CD4-positive, alpha-beta T cell (primary cell): ENCODE data around the gene MPRIP. TPM values are rescaled to one million over a fixed set of nuclear protein-coding genes. Genes with fewer than 3 reads are reported as not detected.

Experiments
- ATAC-seq: fragments of 200-7000 bp; cut with Tn5 transposase; one replicate; pipeline ENCODE4 v1.10.0; 2022; ENCODE audit warnings: mild to moderate bottlenecking; ENCODE audit not compliant: poor library complexity
- CTCF ChIA-PET: fragments of 350-600 bp; sonication (Branson Sonifier 250); formaldehyde crosslinking; loops from one replicate; lab custom pipeline; 2021; ENCODE audit warnings: antibody characterized with exemption, inconsistent platforms; lab: Charles Lee
- POLR2A ChIA-PET: fragments of 350-600 bp; sonication (Branson Sonifier 250); formaldehyde crosslinking; loops from one replicate; lab custom pipeline; 2021; ENCODE audit warnings: antibody characterized with exemption, inconsistent platforms; lab: Charles Lee
- DNase-seq, 14 experiments: peaks; one replicate each; pipeline ENCODE4 v3.0.0-alpha.2; 2013 to 2020; ENCODE audit warnings: mixed read lengths in 2 of 14
- H3K27ac ChIP-seq, 2 donors: one replicate each; pipeline versions ENCODE4 v1.5.1 to v1.7.0; 2013; ENCODE audit warnings: low read length in 2 of 2, low read depth in 1 of 2, mild to moderate bottlenecking in 1 of 2
- H3K27me3 ChIP-seq, 2 experiments: 1 replicate in 1 of 2; 2 replicates in 1 of 2; pipeline versions ENCODE4 v1.6.1 to v1.7.0; 2013; ENCODE audit warnings: low read length in 2 of 2, control low read depth in 1 of 2, mild to moderate bottlenecking in 1 of 2, moderate library complexity in 1 of 2; ENCODE audit not compliant: insufficient read depth in 2 of 2, control insufficient read depth in 1 of 2
- H3K36me3 ChIP-seq: one replicate; pipeline ENCODE4 v1.6.1; 2013; ENCODE audit warnings: low read length, control low read depth; ENCODE audit not compliant: insufficient read depth
- H3K4me1 ChIP-seq: one replicate; pipeline ENCODE4 v1.6.1; 2013; ENCODE audit warnings: low read length, control low read depth; ENCODE audit not compliant: insufficient read depth
- H3K4me3 ChIP-seq: one replicate; pipeline ENCODE4 v1.5.1; 2013; ENCODE audit warnings: mild to moderate bottlenecking, low read length, moderate library complexity
- H3K9me3 ChIP-seq, 2 experiments: 1 replicate in 1 of 2; 2 replicates in 1 of 2; pipeline versions ENCODE4 v1.6.1 to v1.7.0; 2013; ENCODE audit warnings: low read length in 2 of 2, mild to moderate bottlenecking in 2 of 2, control low read depth in 1 of 2, moderate library complexity in 1 of 2; ENCODE audit not compliant: control insufficient read depth in 1 of 2, insufficient read depth in 1 of 2
- H3K27ac Mint-ChIP-seq: one replicate; pipeline ENCODE4 v1.8.0; 2020; ENCODE audit warnings: mixed read lengths
- H3K27me3 Mint-ChIP-seq: one replicate; pipeline ENCODE4 v1.8.0; 2021; ENCODE audit warnings: mixed read lengths
- H3K36me3 Mint-ChIP-seq: one replicate; pipeline ENCODE4 v1.8.0; 2021; ENCODE audit warnings: low read depth, mixed read lengths
- H3K4me1 Mint-ChIP-seq: one replicate; pipeline ENCODE4 v1.8.0; 2021; ENCODE audit warnings: low read depth, mixed read lengths
- H3K4me3 Mint-ChIP-seq: one replicate; pipeline ENCODE4 v1.8.0; 2020; ENCODE audit warnings: mild to moderate bottlenecking, mixed read lengths
- H3K9me3 Mint-ChIP-seq: one replicate; pipeline ENCODE4 v1.8.0; 2020; ENCODE audit warnings: mixed read lengths
- intact Hi-C, 2 experiments: fragments of 100-400 bp; cut with DNase I in 1 of 2; cut with micrococcal nuclease in 1 of 2; formaldehyde crosslinking; loops; one replicate each; pipeline versions ENCODE4 v1.15.1 to v1.9.0; 2023 to 2025; cut with DNase I, micrococcal nuclease
- total RNA-seq, 174 experiments: library from RNA in 2 of 174; stranded (reverse) in 2 of 174; gene quantifications; one replicate each; pipeline ENCODE4 v1.2.3 and lab custom pipeline; 2021 to 2026
- TF ChIP-seq, protein P1 (sequence below): fragments of 200-600 bp; IDR thresholded peaks from one replicate; pipeline ENCODE4 v1.8.0; 2022; ENCODE audit warnings: antibody characterized with exemption, mild to moderate bottlenecking

The MPRIP gene
- total RNA-seq, 2 experiments from 2014 or later, result 176 to 188 TPM

DNA sequence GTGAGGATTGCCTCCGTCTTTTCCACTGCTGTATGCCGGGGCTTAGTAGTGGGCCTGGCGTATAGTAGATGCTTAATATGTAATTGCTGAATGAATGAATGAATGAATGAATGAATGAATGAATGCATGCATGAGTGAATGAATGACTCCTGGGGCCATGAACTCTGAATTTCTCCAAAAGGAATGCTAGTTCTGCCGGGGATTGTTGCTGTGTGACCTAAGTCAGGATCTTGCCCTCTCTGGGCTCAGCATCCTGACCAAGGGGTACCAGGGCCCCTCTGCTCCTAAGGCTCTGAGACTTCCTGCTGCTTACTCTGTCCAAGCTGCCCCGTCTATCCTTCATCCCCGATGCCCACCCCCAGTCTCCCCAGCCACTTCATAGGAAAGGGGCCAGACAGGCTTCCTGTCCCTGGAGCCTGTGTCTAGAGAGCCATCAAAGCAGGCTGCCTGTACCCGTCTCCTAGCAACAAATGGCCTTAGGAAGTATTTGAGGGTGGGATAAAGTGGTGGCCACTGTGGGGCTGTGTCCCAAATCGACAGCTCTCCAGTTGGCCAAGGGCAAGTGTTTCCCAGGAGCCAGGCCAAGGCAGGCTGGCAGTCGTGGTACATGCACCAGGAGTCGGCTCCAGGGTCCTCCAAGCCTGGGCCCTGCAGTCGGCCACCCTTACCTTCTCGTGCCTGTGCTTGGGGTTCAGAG, 11.6 kb upstream of the MPRIP start:
- ATAC-seq (no peak), DNase-seq (no peak)
- no peak overlapping the region for H3K4me3 Mint-ChIP-seq
- no peaks in the 10 kb centered on the region for H3K4me1 ChIP-seq
- no peak overlapping the region for H3K4me3 ChIP-seq
- no peaks in the 10 kb centered on the region for H3K36me3 Mint-ChIP-seq
- no peaks in the 10 kb centered on the region for H3K27me3 Mint-ChIP-seq
- ChIA-PET CTCF (no interaction called here), POLR2A (no interaction called here)
- H3K9me3 ChIP-seq, result no peaks in the 10 kb centered on the region
- intact Hi-C loops, result no loop called here
- TF ChIP-seq, protein P1, sequence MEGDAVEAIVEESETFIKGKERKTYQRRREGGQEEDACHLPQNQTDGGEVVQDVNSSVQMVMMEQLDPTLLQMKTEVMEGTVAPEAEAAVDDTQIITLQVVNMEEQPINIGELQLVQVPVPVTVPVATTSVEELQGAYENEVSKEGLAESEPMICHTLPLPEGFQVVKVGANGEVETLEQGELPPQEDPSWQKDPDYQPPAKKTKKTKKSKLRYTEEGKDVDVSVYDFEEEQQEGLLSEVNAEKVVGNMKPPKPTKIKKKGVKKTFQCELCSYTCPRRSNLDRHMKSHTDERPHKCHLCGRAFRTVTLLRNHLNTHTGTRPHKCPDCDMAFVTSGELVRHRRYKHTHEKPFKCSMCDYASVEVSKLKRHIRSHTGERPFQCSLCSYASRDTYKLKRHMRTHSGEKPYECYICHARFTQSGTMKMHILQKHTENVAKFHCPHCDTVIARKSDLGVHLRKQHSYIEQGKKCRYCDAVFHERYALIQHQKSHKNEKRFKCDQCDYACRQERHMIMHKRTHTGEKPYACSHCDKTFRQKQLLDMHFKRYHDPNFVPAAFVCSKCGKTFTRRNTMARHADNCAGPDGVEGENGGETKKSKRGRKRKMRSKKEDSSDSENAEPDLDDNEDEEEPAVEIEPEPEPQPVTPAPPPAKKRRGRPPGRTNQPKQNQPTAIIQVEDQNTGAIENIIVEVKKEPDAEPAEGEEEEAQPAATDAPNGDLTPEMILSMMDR, result no peak
- H3K4me1 Mint-ChIP-seq, result no peaks in the 10 kb centered on the region
- no peak overlapping the region for H3K27ac Mint-ChIP-seq
- no peaks in the 10 kb centered on the region for H3K36me3 ChIP-seq
- H3K9me3 Mint-ChIP-seq, result no peaks in the 10 kb centered on the region
- H3K27me3 ChIP-seq, result no peaks in the 10 kb centered on the region
- H3K27ac ChIP-seq, result no peak overlapping the region

DNA sequence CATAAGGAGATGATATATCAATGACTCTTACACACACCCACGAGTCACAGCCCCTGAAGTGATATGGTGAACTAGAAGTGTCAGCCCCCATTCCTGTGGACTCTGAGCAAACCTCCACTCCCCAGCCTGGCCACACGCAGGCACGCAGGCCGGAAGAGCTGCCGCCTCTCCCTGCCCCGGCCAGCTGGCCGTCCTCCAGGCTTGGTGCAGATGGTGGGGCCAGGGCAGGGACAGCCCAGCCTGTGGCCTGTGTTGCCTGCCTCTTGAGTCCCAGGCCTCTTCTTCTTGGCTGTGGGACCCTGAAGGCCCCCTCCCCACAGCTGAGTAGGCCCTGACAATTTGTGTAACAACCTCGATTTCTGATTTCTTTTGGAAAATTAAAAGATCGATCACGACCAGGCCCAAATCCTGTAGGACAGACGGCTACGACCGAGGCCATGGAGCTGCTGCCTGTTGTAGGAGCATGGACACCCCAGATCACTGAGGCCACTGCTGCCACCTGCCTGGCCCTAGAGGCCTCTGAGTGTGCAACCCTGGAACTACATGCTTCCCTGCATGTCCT, 10.0 kb upstream of the MPRIP start:
- H3K36me3 Mint-ChIP-seq, result no peaks in the 10 kb centered on the region

DNA sequence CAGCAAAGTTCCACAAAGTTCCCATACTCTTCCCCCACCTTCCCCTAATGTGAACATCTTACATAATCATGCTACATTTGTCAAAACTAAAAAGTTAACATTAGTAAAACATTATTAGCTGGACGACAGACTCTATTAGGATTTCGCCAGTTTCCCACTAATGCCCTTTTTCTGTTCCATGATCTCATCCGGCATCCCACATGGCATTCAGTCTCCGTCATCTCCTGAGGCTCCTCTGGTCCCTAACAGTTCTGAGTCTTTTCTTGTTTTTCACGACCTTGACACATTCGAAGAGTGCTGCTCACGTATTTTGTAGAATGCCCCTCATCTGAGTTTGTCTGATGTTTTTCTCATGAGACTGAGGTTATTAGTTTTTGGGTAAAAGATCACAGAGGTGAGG, 8.8 kb upstream of the MPRIP start:
- H3K9me3 Mint-ChIP-seq, result no peaks in the 10 kb centered on the region
- intact Hi-C loops, result no loop called here
- CTCF ChIA-PET, result no interaction called here
- Histone ChIP-seq H3K27me3 (no peaks in the 10 kb centered on the region), H3K4me3 (no peak overlapping the region), H3K9me3 (no peaks in the 10 kb centered on the region), H3K36me3 (no peaks in the 10 kb centered on the region), H3K4me1 (no peaks in the 10 kb centered on the region), H3K27ac (no peak overlapping the region)
- TF ChIP-seq, protein P1, result no peak
- no peak overlapping the region for H3K27ac Mint-ChIP-seq
- no peaks in the 10 kb centered on the region for H3K4me1 Mint-ChIP-seq
- POLR2A ChIA-PET, result no interaction called here
- no peaks in the 10 kb centered on the region for H3K36me3 Mint-ChIP-seq
- no peak overlapping the region for H3K4me3 Mint-ChIP-seq
- DNase-seq (no peak), ATAC-seq (no peak)
- H3K27me3 Mint-ChIP-seq, result no peaks in the 10 kb centered on the region

More for the DNA sequence above, 10.0 kb upstream of the MPRIP start:
- Mint-ChIP-seq H3K27ac (no peak overlapping the region), H3K27me3 (no peaks in the 10 kb centered on the region), H3K9me3 (no peaks in the 10 kb centered on the region), H3K4me1 (no peaks in the 10 kb centered on the region), H3K4me3 (no peak overlapping the region)
- POLR2A ChIA-PET, result no interaction called here
- no peaks in the 10 kb centered on the region for H3K36me3 ChIP-seq
- ATAC-seq, result no peak
- CTCF ChIA-PET, result no interaction called here
- H3K9me3 ChIP-seq, result no peaks in the 10 kb centered on the region
- no peak overlapping the region for H3K27ac ChIP-seq
- no peak overlapping the region for H3K4me3 ChIP-seq
- H3K27me3 ChIP-seq, result no peaks in the 10 kb centered on the region
- H3K4me1 ChIP-seq, result no peaks in the 10 kb centered on the region
- DNase-seq, result no peak
- TF ChIP-seq, protein P1, result no peak
- intact Hi-C loops, result no loop called here
